ENCODE results near the gene CYGB.
A peak's percentile ranks its signal among the peaks of the same experiment; 100 is the strongest.

The CYGB gene

DNA sequence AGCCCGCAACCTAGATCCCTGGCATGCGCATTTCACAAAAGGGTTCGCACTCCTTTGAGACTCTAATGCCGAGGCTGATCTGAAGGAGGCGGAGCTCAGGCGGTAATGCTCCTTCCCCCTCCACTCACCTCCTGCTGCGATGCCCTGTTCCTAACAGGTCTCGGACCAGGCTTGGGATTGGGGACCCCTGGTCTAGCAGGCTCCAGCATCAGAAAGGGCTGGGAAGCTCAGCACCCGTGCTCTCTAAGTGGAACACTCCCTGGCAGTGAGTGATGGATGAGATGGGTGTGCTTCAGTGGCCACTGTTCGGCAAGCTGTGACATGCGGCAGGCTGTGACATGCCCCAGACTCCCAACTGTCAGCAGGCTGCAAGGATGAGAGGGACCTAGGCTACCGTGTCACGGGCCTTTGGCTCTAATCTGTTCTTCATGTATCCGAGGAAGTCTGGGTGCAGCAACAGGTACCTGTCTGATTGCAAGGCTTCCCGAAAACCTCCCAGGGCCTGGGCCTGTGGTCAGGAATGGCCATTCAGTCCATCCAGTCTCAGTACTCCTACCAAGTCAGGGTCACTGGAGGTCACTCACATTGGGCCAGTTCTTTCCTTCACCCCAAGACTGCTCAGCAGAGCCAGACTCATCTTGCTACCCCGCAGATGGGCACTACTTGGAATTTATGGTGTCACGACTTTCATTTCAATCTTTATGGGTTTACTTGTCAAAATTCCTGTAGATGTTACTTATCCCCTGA is 49.4 kb upstream of the CYGB start:
- Histone ChIP-seq H3K4me1 (ENCODE audit: control insufficient read depth, insufficient read depth, low read length) (0 out of 2 replicates have a peak, but pooled peaks cover 3% of the 10 kb centered on the region), H3K27ac (ENCODE audit: extremely low read depth, low read depth, low read length) (no peak overlapping the region; the same call in 1 of the 2 replicates), H3K4me3 (ENCODE audit: low read depth, low read length) (no peak overlapping the region), H3K9me3 (ENCODE audit: control insufficient read depth, insufficient read depth, low read depth, low read length) (no peaks in the 10 kb centered on the region), H3K36me3 (ENCODE audit: control insufficient read depth in 2 of 2, insufficient read depth in 1 of 2, low read length in 2 of 2) (no peaks in the 10 kb centered on the region)
- ChIA-PET CTCF (interaction anchor here (0.6 to 2.4 kb wide), 7 partner anchors 14 to 752 kb away, joined by 3 to 10 read pairs (median 6); no protein-coding TSS in a partner anchor), POLR2A (interaction anchor here (0.6 to 2.0 kb wide), 6 partner anchors 13 to 89 kb away, joined by 4 to 15 read pairs (median 6); no protein-coding TSS in a partner anchor)
- TF ChIP-seq, protein P1, sequence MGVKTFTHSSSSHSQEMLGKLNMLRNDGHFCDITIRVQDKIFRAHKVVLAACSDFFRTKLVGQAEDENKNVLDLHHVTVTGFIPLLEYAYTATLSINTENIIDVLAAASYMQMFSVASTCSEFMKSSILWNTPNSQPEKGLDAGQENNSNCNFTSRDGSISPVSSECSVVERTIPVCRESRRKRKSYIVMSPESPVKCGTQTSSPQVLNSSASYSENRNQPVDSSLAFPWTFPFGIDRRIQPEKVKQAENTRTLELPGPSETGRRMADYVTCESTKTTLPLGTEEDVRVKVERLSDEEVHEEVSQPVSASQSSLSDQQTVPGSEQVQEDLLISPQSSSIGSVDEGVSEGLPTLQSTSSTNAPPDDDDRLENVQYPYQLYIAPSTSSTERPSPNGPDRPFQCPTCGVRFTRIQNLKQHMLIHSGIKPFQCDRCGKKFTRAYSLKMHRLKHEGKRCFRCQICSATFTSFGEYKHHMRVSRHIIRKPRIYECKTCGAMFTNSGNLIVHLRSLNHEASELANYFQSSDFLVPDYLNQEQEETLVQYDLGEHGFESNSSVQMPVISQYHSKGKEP (tag by site-specific recombination; IDR thresholded peaks at IDR 0.05) = peak; percentile 90
- TF ChIP-seq, protein P2, sequence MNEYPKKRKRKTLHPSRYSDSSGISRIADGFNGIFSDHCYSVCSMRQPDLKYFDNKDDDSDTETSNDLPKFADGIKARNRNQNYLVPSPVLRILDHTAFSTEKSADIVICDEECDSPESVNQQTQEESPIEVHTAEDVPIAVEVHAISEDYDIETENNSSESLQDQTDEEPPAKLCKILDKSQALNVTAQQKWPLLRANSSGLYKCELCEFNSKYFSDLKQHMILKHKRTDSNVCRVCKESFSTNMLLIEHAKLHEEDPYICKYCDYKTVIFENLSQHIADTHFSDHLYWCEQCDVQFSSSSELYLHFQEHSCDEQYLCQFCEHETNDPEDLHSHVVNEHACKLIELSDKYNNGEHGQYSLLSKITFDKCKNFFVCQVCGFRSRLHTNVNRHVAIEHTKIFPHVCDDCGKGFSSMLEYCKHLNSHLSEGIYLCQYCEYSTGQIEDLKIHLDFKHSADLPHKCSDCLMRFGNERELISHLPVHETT (tag by site-specific recombination; IDR thresholded peaks at IDR 0.05) = peak; percentile 80
- TF ChIP-seq ZNF501 (tag by site-specific recombination; IDR thresholded peaks at IDR 0.05) (peak; percentile 80; the same call in 1 of the 2 replicates), SP7 (tag by site-specific recombination; IDR thresholded peaks at IDR 0.05) (peak; percentile 93), ZFP37 (tag by site-specific recombination; IDR thresholded peaks at IDR 0.05) (peak; percentile 47; the same call in 1 of the 2 replicates), ZNF660 (tag by site-specific recombination; IDR thresholded peaks at IDR 0.05) (0 out of 2 replicates have a peak, but pooled peaks have one; percentile 18), ZNF2 (tag by site-specific recombination; IDR thresholded peaks at IDR 0.05) (0 out of 2 replicates have a peak, but pooled peaks have one; percentile 67), ZNF610 (tag by site-specific recombination; IDR thresholded peaks at IDR 0.05; ENCODE audit: borderline replicate concordance) (peak; percentile 40; the same call in 1 of the 2 replicates), ZNF37A (tag by site-specific recombination; IDR thresholded peaks at IDR 0.05) (no peak), ZSCAN23 (tag by site-specific recombination; IDR thresholded peaks at IDR 0.05) (0 out of 2 replicates have a peak, but pooled peaks have one; percentile 53), GLIS1 (tag by site-specific recombination; IDR thresholded peaks at IDR 0.05) (peak; percentile 79), ZNF521 (tag by site-specific recombination; IDR thresholded peaks at IDR 0.05) (no peak), ZNF366 (tag by site-specific recombination; conservative IDR thresholded peaks at IDR 0.05) (peak; percentile 95), ZNF433 (tag by site-specific recombination; IDR thresholded peaks at IDR 0.05; ENCODE audit: low read depth) (no peak), ZNF274 (IDR thresholded peaks at IDR 0.05; ENCODE audit: low read length) (no peak), ZNF274 (tag by site-specific recombination; IDR thresholded peaks at IDR 0.05; ENCODE audit: borderline replicate concordance) (no peak), BCL11A (tag by site-specific recombination; IDR thresholded peaks at IDR 0.05; ENCODE audit: low read depth) (peak; percentile 81; the same call in 1 of the 2 replicates), ZBTB17 (tag by site-specific recombination; IDR thresholded peaks at IDR 0.05) (peak; percentile 100), ZNF571 (tag by site-specific recombination; IDR thresholded peaks at IDR 0.05) (no peak), ZNF394 (tag by site-specific recombination; IDR thresholded peaks at IDR 0.05; ENCODE audit: borderline replicate concordance) (peak; percentile 63; the same call in 1 of the 2 replicates), ZNF324 (tag by site-specific recombination; IDR thresholded peaks at IDR 0.05) (peak; percentile 16; the same call in 1 of the 2 replicates)
- TF ChIP-seq, protein P3, sequence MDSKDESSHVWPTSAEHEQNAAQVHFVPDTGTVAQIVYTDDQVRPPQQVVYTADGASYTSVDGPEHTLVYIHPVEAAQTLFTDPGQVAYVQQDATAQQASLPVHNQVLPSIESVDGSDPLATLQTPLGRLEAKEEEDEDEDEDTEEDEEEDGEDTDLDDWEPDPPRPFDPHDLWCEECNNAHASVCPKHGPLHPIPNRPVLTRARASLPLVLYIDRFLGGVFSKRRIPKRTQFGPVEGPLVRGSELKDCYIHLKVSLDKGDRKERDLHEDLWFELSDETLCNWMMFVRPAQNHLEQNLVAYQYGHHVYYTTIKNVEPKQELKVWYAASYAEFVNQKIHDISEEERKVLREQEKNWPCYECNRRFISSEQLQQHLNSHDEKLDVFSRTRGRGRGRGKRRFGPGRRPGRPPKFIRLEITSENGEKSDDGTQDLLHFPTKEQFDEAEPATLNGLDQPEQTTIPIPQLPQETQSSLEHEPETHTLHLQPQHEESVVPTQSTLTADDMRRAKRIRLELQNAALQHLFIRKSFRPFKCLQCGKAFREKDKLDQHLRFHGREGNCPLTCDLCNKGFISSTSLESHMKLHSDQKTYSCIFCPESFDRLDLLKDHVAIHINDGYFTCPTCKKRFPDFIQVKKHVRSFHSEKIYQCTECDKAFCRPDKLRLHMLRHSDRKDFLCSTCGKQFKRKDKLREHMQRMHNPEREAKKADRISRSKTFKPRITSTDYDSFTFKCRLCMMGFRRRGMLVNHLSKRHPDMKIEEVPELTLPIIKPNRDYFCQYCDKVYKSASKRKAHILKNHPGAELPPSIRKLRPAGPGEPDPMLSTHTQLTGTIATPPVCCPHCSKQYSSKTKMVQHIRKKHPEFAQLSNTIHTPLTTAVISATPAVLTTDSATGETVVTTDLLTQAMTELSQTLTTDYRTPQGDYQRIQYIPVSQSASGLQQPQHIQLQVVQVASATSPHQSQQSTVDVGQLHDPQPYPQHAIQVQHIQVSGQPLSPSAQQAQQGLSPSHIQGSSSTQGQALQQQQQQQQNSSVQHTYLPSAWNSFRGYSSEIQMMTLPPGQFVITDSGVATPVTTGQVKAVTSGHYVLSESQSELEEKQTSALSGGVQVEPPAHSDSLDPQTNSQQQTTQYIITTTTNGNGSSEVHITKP (tag by site-specific recombination; IDR thresholded peaks at IDR 0.05) = peak; percentile 92
- TF ChIP-seq, protein P4, sequence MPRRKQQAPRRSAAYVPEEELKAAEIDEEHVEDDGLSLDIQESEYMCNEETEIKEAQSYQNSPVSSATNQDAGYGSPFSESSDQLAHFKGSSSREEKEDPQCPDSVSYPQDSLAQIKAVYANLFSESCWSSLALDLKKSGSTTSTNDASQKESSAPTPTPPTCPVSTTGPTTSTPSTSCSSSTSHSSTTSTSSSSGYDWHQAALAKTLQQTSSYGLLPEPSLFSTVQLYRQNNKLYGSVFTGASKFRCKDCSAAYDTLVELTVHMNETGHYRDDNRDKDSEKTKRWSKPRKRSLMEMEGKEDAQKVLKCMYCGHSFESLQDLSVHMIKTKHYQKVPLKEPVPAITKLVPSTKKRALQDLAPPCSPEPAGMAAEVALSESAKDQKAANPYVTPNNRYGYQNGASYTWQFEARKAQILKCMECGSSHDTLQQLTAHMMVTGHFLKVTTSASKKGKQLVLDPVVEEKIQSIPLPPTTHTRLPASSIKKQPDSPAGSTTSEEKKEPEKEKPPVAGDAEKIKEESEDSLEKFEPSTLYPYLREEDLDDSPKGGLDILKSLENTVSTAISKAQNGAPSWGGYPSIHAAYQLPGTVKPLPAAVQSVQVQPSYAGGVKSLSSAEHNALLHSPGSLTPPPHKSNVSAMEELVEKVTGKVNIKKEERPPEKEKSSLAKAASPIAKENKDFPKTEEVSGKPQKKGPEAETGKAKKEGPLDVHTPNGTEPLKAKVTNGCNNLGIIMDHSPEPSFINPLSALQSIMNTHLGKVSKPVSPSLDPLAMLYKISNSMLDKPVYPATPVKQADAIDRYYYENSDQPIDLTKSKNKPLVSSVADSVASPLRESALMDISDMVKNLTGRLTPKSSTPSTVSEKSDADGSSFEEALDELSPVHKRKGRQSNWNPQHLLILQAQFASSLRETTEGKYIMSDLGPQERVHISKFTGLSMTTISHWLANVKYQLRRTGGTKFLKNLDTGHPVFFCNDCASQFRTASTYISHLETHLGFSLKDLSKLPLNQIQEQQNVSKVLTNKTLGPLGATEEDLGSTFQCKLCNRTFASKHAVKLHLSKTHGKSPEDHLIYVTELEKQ (tag by site-specific recombination; IDR thresholded peaks at IDR 0.05; ENCODE audit: borderline replicate concordance) = peak; percentile 94
- TF ChIP-seq, protein P5, sequence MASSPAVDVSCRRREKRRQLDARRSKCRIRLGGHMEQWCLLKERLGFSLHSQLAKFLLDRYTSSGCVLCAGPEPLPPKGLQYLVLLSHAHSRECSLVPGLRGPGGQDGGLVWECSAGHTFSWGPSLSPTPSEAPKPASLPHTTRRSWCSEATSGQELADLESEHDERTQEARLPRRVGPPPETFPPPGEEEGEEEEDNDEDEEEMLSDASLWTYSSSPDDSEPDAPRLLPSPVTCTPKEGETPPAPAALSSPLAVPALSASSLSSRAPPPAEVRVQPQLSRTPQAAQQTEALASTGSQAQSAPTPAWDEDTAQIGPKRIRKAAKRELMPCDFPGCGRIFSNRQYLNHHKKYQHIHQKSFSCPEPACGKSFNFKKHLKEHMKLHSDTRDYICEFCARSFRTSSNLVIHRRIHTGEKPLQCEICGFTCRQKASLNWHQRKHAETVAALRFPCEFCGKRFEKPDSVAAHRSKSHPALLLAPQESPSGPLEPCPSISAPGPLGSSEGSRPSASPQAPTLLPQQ (tag by site-specific recombination; IDR thresholded peaks at IDR 0.05) = peak; percentile 49; the same call in 1 of the 2 replicates
- TF ChIP-seq, protein P6, sequence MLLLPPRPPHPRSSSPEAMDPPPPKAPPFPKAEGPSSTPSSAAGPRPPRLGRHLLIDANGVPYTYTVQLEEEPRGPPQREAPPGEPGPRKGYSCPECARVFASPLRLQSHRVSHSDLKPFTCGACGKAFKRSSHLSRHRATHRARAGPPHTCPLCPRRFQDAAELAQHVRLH (tag by site-specific recombination; IDR thresholded peaks at IDR 0.05) = peak; percentile 87
